HepG2 (cell line): ENCODE data around the gene TACC3. TPM values are rescaled to one million over a fixed set of nuclear protein-coding genes. Genes with fewer than 3 reads are reported as not detected.
A peak's percentile ranks its signal among the peaks of the same experiment; 100 is the strongest.

Source experiments
- ATAC-seq: fragments of 200-7000 bp; cut with Tn5 transposase; 3 replicates; pipeline ENCODE4 v1.9.1; 2020; ENCODE audit warnings: mild to moderate bottlenecking, moderate library complexity
- BruUV-seq: library from RNA; stranded (reverse); fragments of 400-500 nt; replicated peaks from 2 replicates; lab custom pipeline; 2021; lab: Mats Ljungman, UMichigan
- CTCF ChIA-PET: fragments of 300-600 bp; formaldehyde crosslinking; extraction: SDS; loops from one replicate; lab custom pipeline; 2021; ENCODE audit warnings: low total read pairs, inconsistent platforms, low intra/inter-chr PET ratio; lab: Yijun Ruan, JAX
- POLR2A ChIA-PET: fragments of 350-600 bp; sonication (Branson Sonifier 250); formaldehyde crosslinking; loops from one replicate; lab custom pipeline; 2020; ENCODE audit warnings: antibody characterized with exemption, inconsistent platforms; lab: Yijun Ruan, JAX
- DNase-seq: peaks from one replicate; pipeline ENCODE4 v3.0.0-alpha.2; 2015; ENCODE audit warnings: low spot score
- FAIRE-seq: peaks from 3 replicates; lab custom pipeline; 2011; peaks lifted over from hg19 to GRCh38; lab: Jason Lieb, UNC
- H2AFZ ChIP-seq: one replicate; pipeline ENCODE4 v1.6.1; 2011; ENCODE audit warnings: low read length, inconsistent platforms
- H3K27ac ChIP-seq: fragments of 300-600 bp; 3 replicates; pipeline ENCODE4 v1.8.0; 2011; ENCODE audit warnings: mixed run types, mild to moderate bottlenecking, mixed read lengths, low read length, inconsistent platforms; ENCODE audit not compliant: insufficient read depth; ENCODE audit errors: extremely low read length
- H3K27me3 ChIP-seq, 2 experiments: fragments of 200-600 bp in 1 of 2; 2 replicates in 1 of 2; 3 replicates in 1 of 2; pipeline versions ENCODE4 v1.6.0 to v1.8.0; 2011; ENCODE audit warnings: low read length in 2 of 2, mild to moderate bottlenecking in 2 of 2, moderate library complexity in 2 of 2, inconsistent platforms in 1 of 2; ENCODE audit not compliant: insufficient read depth in 2 of 2, control insufficient read depth in 1 of 2
- H3K36me3 ChIP-seq, 2 experiments: fragments of 200-600 bp in 1 of 2; replicated peaks in 1 of 2; 2 replicates in 1 of 2; 3 replicates in 1 of 2; pipeline versions ENCODE4 v1.5.1 to v1.8.0; 2011; ENCODE audit warnings: low read length in 2 of 2, inconsistent platforms in 1 of 2; ENCODE audit not compliant: insufficient read depth in 2 of 2, control insufficient read depth in 1 of 2
- H3K4me1 ChIP-seq: 2 replicates; pipeline ENCODE4 v1.5.1; 2012; ENCODE audit warnings: low read length, inconsistent platforms; ENCODE audit not compliant: insufficient read depth
- H3K4me2 ChIP-seq: 2 replicates; pipeline ENCODE4 v1.6.0; 2011; ENCODE audit warnings: low read depth, low read length, inconsistent platforms
- H3K4me3 ChIP-seq, 3 experiments: fragments of 200-600 bp in 1 of 3; sonication (generic), shearing (Covaris generic) in 1 of 3; replicated peaks in 1 of 3; 2 replicates each; pipeline ENCODE4 v1.5.1; 2011 to 2016; ENCODE audit warnings: low read length in 3 of 3, inconsistent platforms in 2 of 3, low read depth in 2 of 3, mild to moderate bottlenecking in 2 of 3, control low read depth in 1 of 3, mixed read lengths in 1 of 3; ENCODE audit not compliant: insufficient read depth in 1 of 3
- H3K79me2 ChIP-seq: one replicate; pipeline ENCODE4 v1.6.1; 2011; ENCODE audit warnings: low read length, inconsistent platforms; ENCODE audit not compliant: insufficient read depth
- H3K9ac ChIP-seq: 2 replicates; pipeline ENCODE4 v1.6.0; 2011; ENCODE audit warnings: mild to moderate bottlenecking, low read depth, low read length, inconsistent platforms; ENCODE audit not compliant: insufficient read depth
- H3K9me3 ChIP-seq: 2 replicates; pipeline ENCODE4 v1.5.1; 2012; ENCODE audit warnings: mild to moderate bottlenecking, low read length
- H4K20me1 ChIP-seq: 2 replicates; pipeline ENCODE4 v1.6.0; 2011; ENCODE audit warnings: inconsistent platforms, mild to moderate bottlenecking, low read length, moderate library complexity; ENCODE audit not compliant: insufficient read depth
- AGO2 ChIP-seq: fragments of 200-400 bp; formaldehyde crosslinking; optimal IDR thresholded peaks from 2 replicates; pipeline ENCODE3; 2017; ENCODE audit warnings: mild to moderate bottlenecking, low read depth, low read length, moderate library complexity
- HNRNPL ChIP-seq: fragments of 200-400 bp; formaldehyde crosslinking; IDR thresholded peaks from 2 replicates; pipeline ENCODE4 v1.6.1; 2017; ENCODE audit warnings: mild to moderate bottlenecking, low read depth, low read length
- MIER3 ChIP-seq: IDR thresholded peaks from 2 replicates; pipeline ENCODE4 v1.6.1; 2016; ENCODE audit warnings: missing compliant biosample characterization, borderline replicate concordance
- MTF1 ChIP-seq: sonication (generic); formaldehyde crosslinking; IDR thresholded peaks from 2 replicates; pipeline ENCODE4 v1.5.0; 2020; ENCODE audit warnings: missing genetic modification reagents
- RFX3 ChIP-seq: IDR thresholded peaks from 2 replicates; pipeline ENCODE4 v1.6.1; 2016; ENCODE audit warnings: missing biosample characterization, missing genetic modification reagents
- RXRB ChIP-seq: IDR thresholded peaks from 2 replicates; pipeline ENCODE4 v1.6.1; 2016; ENCODE audit warnings: borderline replicate concordance, missing genetic modification reagents, missing compliant biosample characterization
- STAT5B ChIP-seq: sonication (generic); formaldehyde crosslinking; IDR thresholded peaks from 2 replicates; pipeline ENCODE4 v1.4.0; 2020; ENCODE audit warnings: missing genetic modification reagents
- WGBS: methylation state at CpG from one replicate; pipeline ENCODE4 v1.1.6; 2017; ENCODE audit warnings: low lambda C conversion rate; 5-methylcytosine and 5-hydroxymethylcytosine counted together
- in situ Hi-C: cut with HindIII; loops from 2 replicates; pipeline ENCODE4 v1.10.0; 2017; ENCODE audit warnings: low pct_unique_long_range_greater_than_20kb; ENCODE audit not compliant: extremely low pct_ligation_motif_present
- intact Hi-C: fragments of 100-400 bp; cut with micrococcal nuclease; formaldehyde crosslinking; loops from one replicate; pipeline ENCODE4 v1.10.0; 2022; ENCODE audit not compliant: unreplicated experiment
- polyA plus RNA-seq, 8 experiments: library from polyadenylated mRNA; depleted of rRNA in 3 of 8; stranded (reverse) in 7 of 8; unstranded in 1 of 8; fragments of >200 nt; fragmentation: Illumina TruSeq in 4 of 8; extraction: Trizol in 4 of 8; gene quantifications; 2 replicates each; pipeline versions ENCODE4 v1.2.1 to v1.2.3, GENCODE V29; 2011 to 2016; ENCODE audit warnings: low read depth in 4 of 8, missing spikeins in 1 of 8, mixed read lengths in 1 of 8; ENCODE audit not compliant: insufficient read depth in 1 of 8
- total RNA-seq, 5 experiments: library from RNA; depleted of rRNA; stranded (reverse); fragments of >200 nt; fragmentation: Illumina TruSeq; extraction: Trizol; gene quantifications; 2 replicates each; pipeline ENCODE4 v1.2.3, GENCODE V29; 2016; ENCODE audit warnings: low read depth in 1 of 5
- TF ChIP-seq, protein P1 (sequence below): sonication (generic); formaldehyde crosslinking; IDR thresholded peaks from 2 replicates; pipeline ENCODE4 v1.4.0; 2020; ENCODE audit warnings: missing genetic modification reagents
- TF ChIP-seq, protein P2 (sequence below): sonication (generic); formaldehyde crosslinking; IDR thresholded peaks from 2 replicates; pipeline ENCODE4 v1.8.1; 2023; ENCODE audit warnings: mild to moderate bottlenecking, missing genetic modification reagents
- TF ChIP-seq, protein P3 (sequence below): sonication (generic); formaldehyde crosslinking; IDR thresholded peaks from 2 replicates; pipeline ENCODE4 v1.5.1; 2020; ENCODE audit warnings: mild to moderate bottlenecking, missing genetic modification reagents

The TACC3 gene
- total and polyA plus RNA-seq, 2 of the 13 experiments (the other 11 are each of a cell fraction or from before 2014, with no cell fraction given), result 20.3 to 21.2 TPM

DNA sequence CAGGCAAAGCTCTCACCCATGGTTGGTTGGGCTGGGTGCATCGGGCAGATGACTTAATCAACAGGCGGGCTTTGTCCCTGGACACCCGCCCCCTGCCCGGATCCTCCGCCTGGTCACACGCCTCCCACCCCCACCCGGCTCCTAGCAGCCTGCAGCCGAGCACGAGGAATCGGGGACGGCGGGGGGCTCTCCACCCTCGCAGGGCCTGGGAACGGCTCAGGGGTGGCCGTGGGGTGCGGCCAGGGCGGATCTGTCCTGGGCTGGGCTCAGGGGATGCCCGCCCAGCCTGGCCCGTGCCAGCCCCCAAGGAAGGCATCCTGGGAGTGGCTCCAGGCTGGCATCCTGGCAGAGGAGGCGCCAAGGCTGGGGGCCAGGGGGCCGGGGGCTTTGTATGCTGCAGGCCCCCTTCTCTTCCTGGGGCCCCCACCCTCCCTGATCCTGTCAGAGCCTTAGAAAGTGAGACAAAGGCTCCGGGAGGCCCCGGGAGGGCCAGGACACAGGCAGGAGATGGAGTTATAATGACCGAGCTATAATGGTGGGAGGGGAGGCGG, 39.3 kb downstream of the TACC3 start:
- Histone ChIP-seq H3K27me3 (no peaks in the 10 kb centered on the region), H3K4me1 (peaks cover 91% of the 10 kb centered on the region), H2AFZ (no peak overlapping the region), H3K36me3 (no peaks in the 10 kb centered on the region), H3K27ac (no peak overlapping the region), H3K4me3 (no peak overlapping the region), H3K79me2 (no peaks in the 10 kb centered on the region), H4K20me1 (no peaks in the 10 kb centered on the region), H3K9ac (no peak overlapping the region)
- BruUV-seq, result no TSS peak
- CTCF ChIA-PET, result interaction anchor here (1.4 kb wide), 1 partner anchor 49 kb away, joined by 3 read pairs; no protein-coding TSS in a partner anchor
- FAIRE-seq (no peak), DNase-seq (no peak)
- WGBS, result 100% methylated on average over 1 of the region's 25 CpGs
- intact Hi-C loops, result no loop called here
- in situ Hi-C loops, result no loop called here
- TF ChIP-seq AGO2, result peak; percentile 27
- TF ChIP-seq, protein P1, sequence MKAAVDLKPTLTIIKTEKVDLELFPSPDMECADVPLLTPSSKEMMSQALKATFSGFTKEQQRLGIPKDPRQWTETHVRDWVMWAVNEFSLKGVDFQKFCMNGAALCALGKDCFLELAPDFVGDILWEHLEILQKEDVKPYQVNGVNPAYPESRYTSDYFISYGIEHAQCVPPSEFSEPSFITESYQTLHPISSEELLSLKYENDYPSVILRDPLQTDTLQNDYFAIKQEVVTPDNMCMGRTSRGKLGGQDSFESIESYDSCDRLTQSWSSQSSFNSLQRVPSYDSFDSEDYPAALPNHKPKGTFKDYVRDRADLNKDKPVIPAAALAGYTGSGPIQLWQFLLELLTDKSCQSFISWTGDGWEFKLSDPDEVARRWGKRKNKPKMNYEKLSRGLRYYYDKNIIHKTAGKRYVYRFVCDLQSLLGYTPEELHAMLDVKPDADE, result no peak
- TF ChIP-seq HNRNPL, result 0 out of 2 replicates have a peak, but pooled peaks have one; percentile 49
- TF ChIP-seq, all 625 proteins: peak for 2
- Histone ChIP-seq H3K4me2 (peak overlapping the region; percentile 48; the same call in 1 of the 2 replicates), H3K9me3 (no peaks in the 10 kb centered on the region)
- no peak for ATAC-seq
- POLR2A ChIA-PET, result interaction anchor here (1.1 to 34.3 kb wide), 3 partner anchors 8 to 48 kb away, joined by 3 to 1258 read pairs (median 4); partner anchors contain the start of gene FGFR3

DNA sequence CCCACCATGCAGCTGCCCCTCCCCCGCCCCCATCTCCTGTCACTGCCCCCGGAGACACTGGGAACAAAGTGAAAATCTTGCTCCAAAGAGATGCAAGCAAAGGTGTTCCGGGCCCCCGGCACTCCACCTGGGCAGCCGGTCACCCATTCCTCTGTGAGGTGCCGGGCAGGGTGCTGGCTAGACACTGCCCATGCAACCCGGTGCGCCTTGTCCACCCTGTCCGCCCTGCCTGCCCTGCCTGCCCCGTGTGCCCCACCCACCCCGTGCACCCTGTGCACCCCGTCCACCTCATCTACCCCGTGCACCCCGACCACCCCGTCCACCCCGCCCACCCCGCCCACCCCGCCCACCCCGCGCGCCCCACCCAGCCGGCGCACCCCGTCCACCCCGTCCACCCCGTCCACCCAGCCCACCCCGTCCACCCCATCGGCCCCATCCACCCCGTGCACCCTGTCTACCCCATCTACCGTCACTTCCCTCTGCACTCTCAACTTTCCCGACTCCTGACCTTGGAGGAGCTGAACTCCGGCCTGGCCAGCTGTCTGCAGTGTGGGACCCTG, 39.9 kb downstream of the TACC3 start:
- Histone ChIP-seq H3K4me2 (no peak overlapping the region), H3K4me3 (no peak overlapping the region), H3K9me3 (no peaks in the 10 kb centered on the region), H3K27me3 (no peaks in the 10 kb centered on the region), H3K9ac (no peak overlapping the region), H4K20me1 (no peaks in the 10 kb centered on the region), H3K4me1 (peaks cover 91% of the 10 kb centered on the region), H2AFZ (no peak overlapping the region), H3K27ac (no peak overlapping the region), H3K79me2 (no peaks in the 10 kb centered on the region), H3K36me3 (no peaks in the 10 kb centered on the region)
- 74% methylated on average over 31 of the region's 32 CpGs for WGBS
- DNase-seq (no peak), FAIRE-seq (no peak), ATAC-seq (no peak)
- intact Hi-C loops (no loop called here), in situ Hi-C loops (no loop called here)
- ChIA-PET CTCF (no interaction called here), POLR2A (interaction anchor here (34.3 kb wide), 1 partner anchor 28 kb away, joined by 1258 read pairs; the partner anchor contains the start of gene FGFR3)
- no TSS peak for BruUV-seq
- TF ChIP-seq, protein P2, sequence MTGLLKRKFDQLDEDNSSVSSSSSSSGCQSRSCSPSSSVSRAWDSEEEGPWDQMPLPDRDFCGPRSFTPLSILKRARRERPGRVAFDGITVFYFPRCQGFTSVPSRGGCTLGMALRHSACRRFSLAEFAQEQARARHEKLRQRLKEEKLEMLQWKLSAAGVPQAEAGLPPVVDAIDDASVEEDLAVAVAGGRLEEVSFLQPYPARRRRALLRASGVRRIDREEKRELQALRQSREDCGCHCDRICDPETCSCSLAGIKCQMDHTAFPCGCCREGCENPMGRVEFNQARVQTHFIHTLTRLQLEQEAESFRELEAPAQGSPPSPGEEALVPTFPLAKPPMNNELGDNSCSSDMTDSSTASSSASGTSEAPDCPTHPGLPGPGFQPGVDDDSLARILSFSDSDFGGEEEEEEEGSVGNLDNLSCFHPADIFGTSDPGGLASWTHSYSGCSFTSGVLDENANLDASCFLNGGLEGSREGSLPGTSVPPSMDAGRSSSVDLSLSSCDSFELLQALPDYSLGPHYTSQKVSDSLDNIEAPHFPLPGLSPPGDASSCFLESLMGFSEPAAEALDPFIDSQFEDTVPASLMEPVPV (CRISPR knock-in tag), result no peak
- TF ChIP-seq RXRB (no peak), RFX3 (CRISPR knock-in tag) (no peak), MIER3 (no peak), MTF1 (CRISPR knock-in tag) (no peak), STAT5B (CRISPR knock-in tag) (no peak)
- TF ChIP-seq, protein P3, sequence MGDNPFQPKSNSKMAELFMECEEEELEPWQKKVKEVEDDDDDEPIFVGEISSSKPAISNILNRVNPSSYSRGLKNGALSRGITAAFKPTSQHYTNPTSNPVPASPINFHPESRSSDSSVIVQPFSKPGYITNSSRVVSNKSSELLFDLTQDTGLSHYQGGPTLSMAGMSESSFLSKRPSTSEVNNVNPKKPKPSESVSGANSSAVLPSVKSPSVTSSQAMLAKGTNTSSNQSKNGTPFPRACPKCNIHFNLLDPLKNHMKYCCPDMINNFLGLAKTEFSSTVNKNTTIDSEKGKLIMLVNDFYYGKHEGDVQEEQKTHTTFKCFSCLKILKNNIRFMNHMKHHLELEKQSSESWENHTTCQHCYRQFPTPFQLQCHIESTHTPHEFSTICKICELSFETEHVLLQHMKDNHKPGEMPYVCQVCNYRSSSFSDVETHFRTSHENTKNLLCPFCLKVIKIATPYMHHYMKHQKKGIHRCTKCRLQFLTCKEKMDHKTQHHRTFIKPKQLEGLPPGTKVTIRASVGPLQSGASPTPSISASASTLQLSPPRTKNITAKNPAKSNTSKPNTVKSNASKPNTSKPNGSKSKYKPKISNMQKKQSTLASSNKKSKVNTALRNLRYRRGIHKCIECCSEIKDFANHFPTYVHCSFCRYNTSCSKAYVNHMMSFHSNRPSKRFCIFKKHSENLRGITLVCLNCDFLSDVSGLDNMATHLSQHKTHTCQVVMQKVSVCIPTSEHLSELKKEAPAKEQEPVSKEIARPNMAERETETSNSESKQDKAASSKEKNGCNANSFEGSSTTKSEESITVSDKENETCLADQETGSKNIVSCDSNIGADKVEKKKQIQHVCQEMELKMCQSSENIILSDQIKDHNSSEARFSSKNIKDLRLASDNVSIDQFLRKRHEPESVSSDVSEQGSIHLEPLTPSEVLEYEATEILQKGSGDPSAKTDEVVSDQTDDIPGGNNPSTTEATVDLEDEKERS (CRISPR knock-in tag), result no peak
